Neural crest cell (in vitro differentiated cells): ENCODE data around the gene SMG6. TPM values are rescaled to one million over a fixed set of nuclear protein-coding genes. Genes with fewer than 3 reads are reported as not detected.

Experiments
- DNase-seq: peaks from one replicate; pipeline ENCODE4 v3.0.0; 2021; ENCODE audit warnings: low read depth, mixed read lengths, low spot score
- H3K27ac Mint-ChIP-seq: one replicate; pipeline ENCODE4 v1.8.0; 2021; ENCODE audit warnings: mild to moderate bottlenecking, mixed read lengths; ENCODE audit not compliant: unreplicated experiment
- H3K27me3 Mint-ChIP-seq: 2 replicates; pipeline ENCODE4 v1.8.0; 2021; ENCODE audit warnings: low read depth, mild to moderate bottlenecking, mixed read lengths
- H3K36me3 Mint-ChIP-seq: 2 replicates; pipeline ENCODE4 v1.8.0; 2021; ENCODE audit warnings: low read depth, mild to moderate bottlenecking, mixed read lengths
- H3K4me1 Mint-ChIP-seq: 2 replicates; pipeline ENCODE4 v1.8.0; 2021; ENCODE audit warnings: mixed read lengths
- H3K4me3 Mint-ChIP-seq: one replicate; pipeline ENCODE4 v1.8.0; 2021; ENCODE audit warnings: mild to moderate bottlenecking, mixed read lengths
- H3K9me3 Mint-ChIP-seq: 2 replicates; pipeline ENCODE4 v1.8.0; 2021; ENCODE audit warnings: mixed read lengths
- CTCF ChIP-seq: fragments of 200-600 bp; sonication (generic); conservative IDR thresholded peaks from 2 replicates; pipeline ENCODE4 v1.5.0; 2021; ENCODE audit warnings: antibody characterized with exemption, mild to moderate bottlenecking
- microRNA-seq: library from miRNA; unstranded; fragments of <30 nt; microRNA quantifications from one replicate; pipeline ENCODE4, GENCODE V29; 2020
- total RNA-seq: library from RNA; stranded (reverse); gene quantifications from 2 replicates; pipeline ENCODE4 v1.2.1, GENCODE V29; 2021

SMG6 gene
- total RNA-seq, 1 donor from 2014 or later, result 57.2 TPM

GRCh38 chr17:2012499-2012898, 291.1 kb downstream of the SMG6 start:
- H3K36me3 Mint-ChIP-seq, result no peaks in the 10 kb centered on the region
- H3K9me3 Mint-ChIP-seq, result no peaks in the 10 kb centered on the region
- no peak for DNase-seq
- no peak overlapping the region for H3K4me3 Mint-ChIP-seq
- TF ChIP-seq CTCF, result no peak
- H3K27ac Mint-ChIP-seq, result no peak overlapping the region
- H3K27me3 Mint-ChIP-seq, result peaks cover 15% of the 10 kb centered on the region
- H3K4me1 Mint-ChIP-seq, result peaks cover 21% of the 10 kb centered on the region

GRCh38 chr17:2011411-2012371, 291.9 kb downstream of the SMG6 start:
- peaks cover 10% of the 10 kb centered on the region for H3K27me3 Mint-ChIP-seq
- no peak for DNase-seq
- TF ChIP-seq CTCF, result no peak
- H3K27ac Mint-ChIP-seq, result peak overlapping the region; percentile 67
- H3K4me1 Mint-ChIP-seq, result peaks cover 16% of the 10 kb centered on the region
- no peaks in the 10 kb centered on the region for H3K9me3 Mint-ChIP-seq
- H3K36me3 Mint-ChIP-seq, result no peaks in the 10 kb centered on the region
- no peak overlapping the region for H3K4me3 Mint-ChIP-seq

Small RNA genes lying within 50 kb of the gene (microRNA-seq; reads per million reads assigned to microRNA genes)
- gene MIR132 (1,650 reads per million, percentile 85 among the genes with 10 or more reads in this experiment), gene MIR212 (39.7 reads per million, percentile 46 among the genes with 10 or more reads in this experiment)

Other genes with a start within 250 kb of the SMG6 start
- 0.37 and 0.82 TPM in 2 replicates for gene HIC1, start 248.7 kb downstream of the SMG6 start, total RNA-seq
- 25.6 and 35.7 TPM in 2 replicates for gene SRR, start 165 bp upstream of the SMG6 start, total RNA-seq
- 50.2 and 50.5 TPM in 2 replicates for gene TSR1, start 32.7 kb upstream of the SMG6 start, total RNA-seq
- 92.1 and 102 TPM in 2 replicates for gene SGSM2, start 33.7 kb upstream of the SMG6 start, total RNA-seq
- 24.7 and 26.9 TPM in 2 replicates for gene MNT, start 97.3 kb upstream of the SMG6 start, total RNA-seq
- gene METTL16, start 208.1 kb upstream of the SMG6 start, total RNA-seq, result 44.9 and 49.9 TPM in 2 replicates